Keratinocyte (primary cell): ENCODE results near the gene CDR2L. TPM values are rescaled to one million over a fixed set of nuclear protein-coding genes. Genes with fewer than 3 reads are reported as not detected.

Source experiments
- DNase-seq: peaks from one replicate; pipeline ENCODE4 v3.0.0-alpha.2; 2011; ENCODE audit warnings: low read depth, missing footprints, low spot score
- FAIRE-seq: peaks from 2 replicates; lab custom pipeline; 2011; peaks lifted over from hg19 to GRCh38; lab: Jason Lieb, UNC
- H2AFZ ChIP-seq: 2 replicates; pipeline ENCODE4 v1.6.0; 2012; ENCODE audit warnings: low read length, control low read depth, inconsistent platforms; ENCODE audit not compliant: control insufficient read depth
- H3K27ac ChIP-seq: 2 replicates; pipeline ENCODE4 v1.5.1; 2011; ENCODE audit warnings: low read length; ENCODE audit not compliant: control insufficient read depth, insufficient read depth
- H3K27me3 ChIP-seq: 3 replicates; pipeline ENCODE4 v1.6.0; 2011; ENCODE audit warnings: low read length; ENCODE audit not compliant: control insufficient read depth, insufficient read depth; ENCODE audit errors: extremely low read depth
- H3K36me3 ChIP-seq, 2 experiments: 2 replicates in 1 of 2; 3 replicates in 1 of 2; pipeline ENCODE4 v1.5.1; 2011; ENCODE audit warnings: low read length in 2 of 2, mild to moderate bottlenecking in 1 of 2; ENCODE audit not compliant: control insufficient read depth in 2 of 2, insufficient read depth in 2 of 2; ENCODE audit errors: extremely low read depth in 1 of 2
- H3K4me1 ChIP-seq: 3 replicates; pipeline ENCODE4 v1.5.1; 2011; ENCODE audit warnings: low read length; ENCODE audit not compliant: control insufficient read depth, insufficient read depth; ENCODE audit errors: extremely low read depth
- H3K4me2 ChIP-seq: 3 replicates; pipeline ENCODE4 v1.6.0; 2011; ENCODE audit warnings: low read depth, low read length; ENCODE audit not compliant: control insufficient read depth, insufficient read depth; ENCODE audit errors: extremely low read depth
- H3K4me3 ChIP-seq, 3 experiments: fragments of 200-600 bp in 1 of 3; sonication (generic) in 1 of 3; 2 replicates in 2 of 3; 3 replicates in 1 of 3; pipeline ENCODE4 v1.5.1; 2011 to 2016; ENCODE audit warnings: low read length in 3 of 3, mild to moderate bottlenecking in 3 of 3, control low read depth in 2 of 3, inconsistent platforms in 1 of 3, low read depth in 1 of 3, mixed read lengths in 1 of 3, mixed run types in 1 of 3, moderate library complexity in 1 of 3; ENCODE audit not compliant: control insufficient read depth in 2 of 3, insufficient read depth in 2 of 3; ENCODE audit errors: extremely low read depth in 1 of 3
- H3K79me2 ChIP-seq: 2 replicates; pipeline ENCODE4 v1.6.0; 2012; ENCODE audit warnings: low read length; ENCODE audit not compliant: control insufficient read depth, insufficient read depth
- H3K9ac ChIP-seq: 3 replicates; pipeline ENCODE4 v1.6.0; 2011; ENCODE audit warnings: low read length; ENCODE audit not compliant: control insufficient read depth, insufficient read depth; ENCODE audit errors: extremely low read depth
- H3K9me1 ChIP-seq: 3 replicates; pipeline ENCODE4 v1.6.0; 2011; ENCODE audit warnings: low read length; ENCODE audit not compliant: control insufficient read depth, insufficient read depth; ENCODE audit errors: extremely low read depth
- H3K9me3 ChIP-seq: 2 replicates; pipeline ENCODE4 v1.5.1; 2012; ENCODE audit warnings: low read depth, low read length; ENCODE audit not compliant: control insufficient read depth
- H4K20me1 ChIP-seq: 3 replicates; pipeline ENCODE4 v1.6.0; 2011; ENCODE audit warnings: low read length; ENCODE audit not compliant: control insufficient read depth, insufficient read depth; ENCODE audit errors: extremely low read depth
- EZH2 ChIP-seq: IDR thresholded peaks from one replicate; pipeline ENCODE4 v1.6.1; 2012; ENCODE audit warnings: inconsistent platforms, mild to moderate bottlenecking, low read length, moderate library complexity
- dilution Hi-C: fragments of 300-500 bp; cut with MboI; formaldehyde crosslinking; loops from one replicate; pipeline ENCODE4 v1.7.0; 2020; ENCODE audit warnings: low sequenced_read_pairs; ENCODE audit not compliant: extremely low pct_ligation_motif_present
- polyA minus RNA-seq, 3 experiments: library from RNA; depleted of rRNA, polyadenylated mRNA; stranded (reverse); fragments of >200 nt; gene quantifications; 1 replicate in 1 of 3; 2 replicates in 1 of 3; 3 replicates in 1 of 3; pipeline ENCODE4 v1.2.3, GENCODE V29; 2011
- polyA plus RNA-seq, 5 experiments: library from polyadenylated mRNA; depleted of rRNA in 3 of 5; stranded (reverse) in 3 of 5; stranded (forward) in 1 of 5; unstranded in 1 of 5; fragments of >200 nt; gene quantifications; 1 replicate in 1 of 5; 2 replicates in 3 of 5; 3 replicates in 1 of 5; pipeline versions ENCODE4 v1.2.1 to v1.2.3, GENCODE V29; 2011 to 2012; ENCODE audit warnings: missing spikeins in 2 of 5, low read depth in 1 of 5, low replicate concordance in 1 of 5
- TF ChIP-seq, protein P1 (sequence below), 3 experiments: IDR thresholded peaks in 1 of 3; conservative IDR thresholded peaks in 1 of 3; optimal IDR thresholded peaks in 1 of 3; 2 replicates in 2 of 3; 3 replicates in 1 of 3; pipeline versions ENCODE3 to v1.5.1; 2011; ENCODE audit warnings: low read length in 3 of 3, mild to moderate bottlenecking in 3 of 3, moderate library complexity in 2 of 3, control low read depth in 1 of 3, inconsistent platforms in 1 of 3; ENCODE audit not compliant: insufficient read depth in 2 of 3; ENCODE audit errors: extremely low read depth in 1 of 3

CDR2L gene
- polyA plus RNA-seq = 7.1 to 16.0 TPM (median 9.3 TPM) in 3 replicates
- 4.2 TPM for polyA plus RNA-seq (2011; ENCODE audit: low read depth)
- polyA plus RNA-seq (2011; cell fraction: cytosol; rRNA removed) = 11.5 and 21.7 TPM in 2 replicates
- 16.4 and 20.9 TPM in 2 replicates for polyA plus RNA-seq (2011; cell fraction: nucleus; rRNA removed)
- 8.8 and 14.6 TPM in 2 replicates for polyA plus RNA-seq (2012; ENCODE audit: low replicate concordance)
- polyA minus RNA-seq = 6.2 to 14.1 TPM (median 14.1 TPM) in 3 replicates
- 27.0 TPM for polyA minus RNA-seq (2011; cell fraction: cytosol; rRNA and poly(A)+ RNA removed)
- polyA minus RNA-seq (2011; cell fraction: nucleus; rRNA and poly(A)+ RNA removed) = 9.2 and 9.8 TPM in 2 replicates

DNA sequence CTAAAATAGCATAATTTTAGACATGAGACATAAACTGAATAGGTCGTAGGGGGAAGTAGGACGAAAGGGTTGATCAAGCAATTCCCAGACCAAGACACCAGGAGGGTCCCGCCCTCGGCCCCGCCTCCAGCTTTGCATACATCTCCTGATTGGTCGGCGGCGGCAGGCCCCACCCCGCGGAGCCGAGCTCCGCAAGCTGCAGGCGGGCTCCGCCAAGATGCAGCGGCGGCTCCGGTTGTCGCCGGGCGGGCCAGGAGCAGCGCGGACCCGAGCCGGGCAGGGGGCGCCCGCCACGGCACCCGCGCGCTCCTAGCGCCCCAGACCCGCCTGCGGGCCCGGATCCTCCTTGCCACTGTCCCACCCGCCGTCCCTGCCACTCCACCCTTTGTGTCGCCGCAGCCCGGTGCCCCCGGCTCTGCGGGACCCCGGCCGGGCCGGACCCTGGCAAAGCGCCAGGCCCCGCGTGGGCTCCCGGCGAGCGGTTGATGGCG lies at the start of gene CDR2L:
TSS of gene CDR2L (plus strand) at position 215 of the 491 bp plus-strand sequence. CDS start 412 bp downstream, outside the sequence.
- H3K4me1 ChIP-seq = peaks cover 27% of the 10 kb centered on the region
- H2AFZ ChIP-seq = peak within 1 kb of the TSS; percentile 88
- no peaks in the 10 kb centered on the region for H3K27me3 ChIP-seq
- no peak within 1 kb of the TSS for H3K27ac ChIP-seq
- no peaks in the 10 kb centered on the region for H4K20me1 ChIP-seq
- H3K36me3 ChIP-seq = peaks cover 0 to 1% of the 10 kb centered on the region in 2 experiments
- TF ChIP-seq EZH2 = no peak
- TF ChIP-seq, protein P1, sequence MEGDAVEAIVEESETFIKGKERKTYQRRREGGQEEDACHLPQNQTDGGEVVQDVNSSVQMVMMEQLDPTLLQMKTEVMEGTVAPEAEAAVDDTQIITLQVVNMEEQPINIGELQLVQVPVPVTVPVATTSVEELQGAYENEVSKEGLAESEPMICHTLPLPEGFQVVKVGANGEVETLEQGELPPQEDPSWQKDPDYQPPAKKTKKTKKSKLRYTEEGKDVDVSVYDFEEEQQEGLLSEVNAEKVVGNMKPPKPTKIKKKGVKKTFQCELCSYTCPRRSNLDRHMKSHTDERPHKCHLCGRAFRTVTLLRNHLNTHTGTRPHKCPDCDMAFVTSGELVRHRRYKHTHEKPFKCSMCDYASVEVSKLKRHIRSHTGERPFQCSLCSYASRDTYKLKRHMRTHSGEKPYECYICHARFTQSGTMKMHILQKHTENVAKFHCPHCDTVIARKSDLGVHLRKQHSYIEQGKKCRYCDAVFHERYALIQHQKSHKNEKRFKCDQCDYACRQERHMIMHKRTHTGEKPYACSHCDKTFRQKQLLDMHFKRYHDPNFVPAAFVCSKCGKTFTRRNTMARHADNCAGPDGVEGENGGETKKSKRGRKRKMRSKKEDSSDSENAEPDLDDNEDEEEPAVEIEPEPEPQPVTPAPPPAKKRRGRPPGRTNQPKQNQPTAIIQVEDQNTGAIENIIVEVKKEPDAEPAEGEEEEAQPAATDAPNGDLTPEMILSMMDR (optimal IDR thresholded peaks at IDR 0.05 in 1 of 3, IDR thresholded peaks at IDR 0.05 in 1 of 3, conservative IDR thresholded peaks at IDR 0.05 in 1 of 3; ENCODE audit: extremely low read depth in 1 of 3, insufficient read depth in 2 of 3, low read length in 3 of 3) = peak in 1 of 3 experiments; percentile 4
- H3K9ac ChIP-seq = peak within 1 kb of the TSS; percentile 69
- H3K79me2 ChIP-seq = peaks cover 2% of the 10 kb centered on the region
- H3K4me3 ChIP-seq = peak within 1 kb of the TSS; percentile 74 to 78 (median 76)
- FAIRE-seq (peak; percentile 43), DNase-seq (peak; percentile 54)
- dilution Hi-C loops = no loop called here
- no peaks in the 10 kb centered on the region for H3K9me1 ChIP-seq
- peak within 1 kb of the TSS; percentile 92 for H3K4me2 ChIP-seq
- no peaks in the 10 kb centered on the region for H3K9me3 ChIP-seq

DNA sequence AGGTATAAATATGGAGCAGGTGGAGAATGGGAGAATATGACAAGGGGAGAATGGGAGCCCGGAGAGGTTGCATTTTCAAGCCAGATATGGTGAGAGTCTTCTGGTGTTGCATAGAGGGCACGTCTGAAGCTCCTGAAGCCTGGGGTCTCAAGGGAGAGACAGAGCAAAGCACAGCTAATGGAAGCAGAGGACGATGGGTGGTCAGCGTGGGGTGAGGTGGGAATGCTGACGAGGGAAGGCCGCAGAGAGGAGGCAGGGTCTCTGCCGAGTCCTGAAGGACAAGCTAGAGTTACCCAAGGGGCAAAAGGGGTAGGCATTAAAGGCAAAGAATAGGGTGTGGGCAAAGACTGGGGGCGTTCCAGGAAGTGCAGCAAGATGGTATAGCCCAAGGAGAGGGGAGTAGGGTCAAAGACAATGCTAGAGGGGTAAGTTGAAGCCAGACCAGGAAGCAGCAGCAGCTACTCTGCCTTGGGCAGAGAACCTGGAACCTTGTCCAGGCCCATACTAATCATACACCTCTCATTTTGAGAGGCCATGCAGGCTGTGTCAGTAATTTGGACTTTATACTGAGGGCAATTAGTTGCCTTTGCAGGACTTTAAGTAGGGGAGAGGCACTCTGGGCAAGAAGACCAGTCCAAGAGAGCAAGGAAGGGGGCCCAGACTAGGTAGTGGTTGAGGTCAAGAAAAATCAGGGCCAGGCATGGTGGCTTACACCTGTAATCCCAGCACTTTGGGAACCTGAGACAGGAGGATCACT lies 49.1 kb upstream of the CDR2L start:
- no peaks in the 10 kb centered on the region for H3K9me1 ChIP-seq
- H3K9me3 ChIP-seq = no peaks in the 10 kb centered on the region
- no peak for DNase-seq
- no peaks in the 10 kb centered on the region for H4K20me1 ChIP-seq
- TF ChIP-seq EZH2 = no peak
- TF ChIP-seq, protein P1 (optimal IDR thresholded peaks at IDR 0.05 in 1 of 3, IDR thresholded peaks at IDR 0.05 in 1 of 3, conservative IDR thresholded peaks at IDR 0.05 in 1 of 3; ENCODE audit: extremely low read depth in 1 of 3, insufficient read depth in 2 of 3, low read length in 3 of 3) = no peak
- no peak overlapping the region for H3K4me3 ChIP-seq
- H3K27me3 ChIP-seq = peaks cover 37% of the 10 kb centered on the region
- no peak overlapping the region for H2AFZ ChIP-seq
- H3K36me3 ChIP-seq = no peaks in the 10 kb centered on the region
- dilution Hi-C loops = no loop called here
- peaks cover 4% of the 10 kb centered on the region for H3K4me1 ChIP-seq
- no peak overlapping the region for H3K27ac ChIP-seq
- no peaks in the 10 kb centered on the region for H3K79me2 ChIP-seq
- no peak for FAIRE-seq
- H3K4me2 ChIP-seq = no peak overlapping the region
- H3K9ac ChIP-seq = no peak overlapping the region
